Vagina (tissue), 2 donors: ENCODE measurements around the gene SLFN14.

ENCODE experiments used
- CTCF ChIP-seq, 3 experiments: fragments of 450-650 bp in 2 of 3; fragments of 200-600 bp in 1 of 3; sonication (generic) in 1 of 3; IDR thresholded peaks; one replicate each; pipeline ENCODE4 v1.5.1; 2017 to 2019; ENCODE audit warnings: antibody characterized with exemption in 3 of 3, mild to moderate bottlenecking in 2 of 3, moderate library complexity in 2 of 3
- POLR2A ChIP-seq, 2 donors: fragments of 450-650 bp; IDR thresholded peaks; one replicate each; pipeline ENCODE4 v1.6.1; 2017; ENCODE audit warnings: antibody characterized with exemption in 2 of 2, mild to moderate bottlenecking in 2 of 2, moderate library complexity in 2 of 2
- POLR2AphosphoS5 ChIP-seq, 2 donors: sonication (generic); formaldehyde crosslinking; IDR thresholded peaks; one replicate each; pipeline ENCODE4 v1.9.0; 2017; ENCODE audit warnings: antibody characterized with exemption in 2 of 2, mild to moderate bottlenecking in 2 of 2, low read depth in 1 of 2; ENCODE audit not compliant: insufficient read depth in 1 of 2

- no peak for TF ChIP-seq CTCF (IDR thresholded peaks at IDR 0.05)
- no peak for TF ChIP-seq POLR2A (IDR thresholded peaks at IDR 0.05)
- peak in 1 of 2 donors; percentile 61 for TF ChIP-seq POLR2AphosphoS5 (IDR thresholded peaks at IDR 0.05; ENCODE audit: insufficient read depth in 1 of 2, low read depth in 1 of 2)
These were observed 27.7 kb upstream of the SLFN14 start for GRCh38 chr17:35588196-35588920.
